Adrenal gland (tissue), 5 donors: ENCODE results near the gene PAQR7.

Experiments used
- CTCF ChIP-seq, 6 experiments: fragments of 450-650 bp in 4 of 6; fragments of 200-600 bp in 2 of 6; sonication (generic) in 1 of 6; IDR thresholded peaks; 1 replicate in 5 of 6; 2 replicates in 1 of 6; pipeline versions ENCODE4 v1.5.1 to v1.8.0; 2016 to 2021; ENCODE audit warnings: antibody characterized with exemption in 6 of 6, mild to moderate bottlenecking in 2 of 6, moderate library complexity in 1 of 6
- POLR2A ChIP-seq, 2 donors: fragments of 450-650 bp; IDR thresholded peaks; one replicate each; pipeline ENCODE4 v1.6.1; 2017; ENCODE audit warnings: antibody characterized with exemption in 2 of 2, mild to moderate bottlenecking in 2 of 2, moderate library complexity in 1 of 2
- donor health status: DM: no; HTN: no; CAD: no.

DNA sequence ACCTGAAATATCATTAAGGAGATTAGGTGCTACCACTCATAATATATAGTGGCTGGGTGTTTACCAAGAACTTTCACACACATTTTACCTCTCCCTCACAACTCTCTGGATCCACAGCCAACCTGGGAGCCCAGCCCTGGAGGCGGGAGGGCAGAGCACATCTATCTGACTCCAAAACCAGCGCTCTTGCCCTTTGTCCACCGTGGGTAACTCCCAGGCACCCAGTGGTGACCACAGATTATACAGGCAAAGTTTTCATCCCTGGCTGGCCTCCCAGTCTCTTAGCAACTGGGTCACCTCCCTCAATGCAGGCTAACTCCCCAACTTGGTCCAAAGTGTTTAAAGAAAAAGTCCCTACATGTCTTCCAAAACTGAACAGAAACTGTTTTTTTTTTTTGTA, 2.4 kb downstream of the PAQR7 start:
- TF ChIP-seq POLR2A (IDR thresholded peaks at IDR 0.05) = no peak
- TF ChIP-seq CTCF (IDR thresholded peaks at IDR 0.05) = no peak
